ENCODE results near the gene TDRD1. TPM values are rescaled to one million over a fixed set of nuclear protein-coding genes. Genes with fewer than 3 reads are reported as not detected.

The TDRD1 gene
- total and polyA plus RNA-seq, 7 donors, result under 0.01 to 0.28 (median 0.17) TPM; not detected in 3

GRCh38 chr10:114232561-114233176, 53.5 kb downstream of the TDRD1 start:
- WGBS, 2 donors, result 72 to 79% methylated on average over 4 of the region's 4 CpGs
- TF ChIP-seq EP300 (IDR thresholded peaks at IDR 0.05), result no peak
- no peak for TF ChIP-seq POLR2A (IDR thresholded peaks at IDR 0.05)
- no peak for TF ChIP-seq CTCF (IDR thresholded peaks at IDR 0.05)
- TF ChIP-seq POLR2AphosphoS5 (IDR thresholded peaks at IDR 0.05), result no peak
- H3K4me3 ChIP-seq, result no peak overlapping the region
- no peaks in the 10 kb centered on the region for H3K9me3 ChIP-seq
- H3K27ac ChIP-seq, result no peak overlapping the region
- DNase-seq, result no peak
- intact Hi-C loops (cut with DNase I), result no loop called here
- H3K27me3 ChIP-seq, result peaks cover 0 to 28% (median 0%) of the 10 kb centered on the region in 3 donors
- H3K36me3 ChIP-seq, result no peaks in the 10 kb centered on the region
- no peaks in the 10 kb centered on the region for H3K4me1 ChIP-seq

- Histone ChIP-seq H3K4me3 (no peak overlapping the region), H3K36me3 (no peaks in the 10 kb centered on the region), H3K9me3 (no peaks in the 10 kb centered on the region), H3K4me1 (no peaks in the 10 kb centered on the region), H3K27me3 (peaks cover under 1 to 36% (median 3%) of the 10 kb centered on the region in 3 donors), H3K27ac (no peak overlapping the region)
- WGBS, 2 donors, result 51 to 71% methylated on average over 6 of the region's 6 CpGs
- intact Hi-C loops (cut with DNase I), result no loop called here
- no peak for DNase-seq
- TF ChIP-seq EP300 (IDR thresholded peaks at IDR 0.05) (no peak), POLR2A (IDR thresholded peaks at IDR 0.05) (no peak), POLR2AphosphoS5 (IDR thresholded peaks at IDR 0.05) (no peak), CTCF (IDR thresholded peaks at IDR 0.05) (no peak)
Observed at GRCh38 chr10:114233482-114233881, 54.3 kb downstream of the TDRD1 start.

GRCh38 chr10:114234132-114234531, 55.0 kb downstream of the TDRD1 start:
- H3K4me1 ChIP-seq, result peaks cover 0 to 5% (median 4%) of the 10 kb centered on the region in 4 donors
- no peak for TF ChIP-seq POLR2AphosphoS5 (IDR thresholded peaks at IDR 0.05)
- TF ChIP-seq EP300 (IDR thresholded peaks at IDR 0.05), result no peak
- no peak for TF ChIP-seq CTCF (IDR thresholded peaks at IDR 0.05)
- no peak for TF ChIP-seq POLR2A (IDR thresholded peaks at IDR 0.05)
- H3K4me3 ChIP-seq, result no peak overlapping the region
- H3K27me3 ChIP-seq, result peaks cover 6 to 42% (median 7%) of the 10 kb centered on the region in 3 donors
- no peak for DNase-seq
- intact Hi-C loops (cut with DNase I), result no loop called here
- no peak overlapping the region for H3K27ac ChIP-seq
- no peaks in the 10 kb centered on the region for H3K36me3 ChIP-seq
- H3K9me3 ChIP-seq, result no peaks in the 10 kb centered on the region

GRCh38 chr10:114239117-114239993, 60.2 kb downstream of the TDRD1 start, which contains the start of gene VWA2:
VWA2 (plus strand) TSS chr10:114239254; CDS start chr10:114248714, 9,460 bp downstream.
- Histone ChIP-seq H3K4me1 (peaks cover 0 to 11% (median 11%) of the 10 kb centered on the region in 4 donors), H3K27ac (no peak within 1 kb of the TSS), H3K9me3 (no peaks in the 10 kb centered on the region), H3K4me3 (peak within 1 kb of the TSS in 3 of 4 donors; percentile 28 to 41 (median 38)), H3K36me3 (no peaks in the 10 kb centered on the region), H3K27me3 (peaks cover 13 to 85% (median 20%) of the 10 kb centered on the region in 3 donors)
- intact Hi-C loops (cut with DNase I), result no loop called here
- DNase-seq, result no peak
- WGBS, 2 donors, result 2% methylated on average over 78 to 79 of the region's 79 CpGs
- TF ChIP-seq POLR2AphosphoS5 (IDR thresholded peaks at IDR 0.05), result no peak
- TF ChIP-seq CTCF (IDR thresholded peaks at IDR 0.05), result no peak
- no peak for TF ChIP-seq EP300 (IDR thresholded peaks at IDR 0.05)
- no peak for TF ChIP-seq POLR2A (IDR thresholded peaks at IDR 0.05)

Measured in sigmoid colon (tissue), 7 donors.